HG03469 (cell line): Measurements from ENCODE around the gene LCP1.

Experiments
- ATAC-seq: cut with Tn5 transposase; IDR thresholded peaks from one replicate; pipeline ENCODE4 v1.9.1; 2021; ENCODE audit warnings: mild to moderate bottlenecking, moderate library complexity, moderate number of reproducible peaks; ENCODE audit not compliant: unreplicated experiment

The LCP1 gene

GRCh38 chr13:46104868-46105267, 77.1 kb downstream of the LCP1 start, which contains the start of gene CPB2:
TSS of gene CPB2 (minus strand) at chr13:46105033. CDS start at chr13:46105009, 24 bp downstream.
- no peak for ATAC-seq

DNA sequence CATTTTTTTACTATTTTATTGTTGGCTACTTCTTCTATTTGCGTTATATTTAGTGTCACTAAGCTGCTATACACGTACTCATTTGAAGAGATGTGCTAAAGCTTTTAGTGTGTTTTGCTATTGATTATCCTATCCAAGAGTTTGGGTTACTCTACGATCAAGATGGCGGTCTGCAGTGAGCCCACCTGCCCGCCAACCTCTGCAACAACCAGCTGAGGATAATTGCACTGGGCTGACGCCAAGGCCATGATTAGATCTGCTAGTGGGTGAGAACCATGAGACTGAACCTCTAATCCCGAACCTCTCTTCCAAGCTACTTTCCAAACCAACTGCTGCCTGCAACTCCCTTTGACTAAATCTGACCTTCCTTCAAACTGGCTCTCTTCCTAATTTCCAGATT, 78.9 kb downstream of the LCP1 start:
- no peak for ATAC-seq

DNA sequence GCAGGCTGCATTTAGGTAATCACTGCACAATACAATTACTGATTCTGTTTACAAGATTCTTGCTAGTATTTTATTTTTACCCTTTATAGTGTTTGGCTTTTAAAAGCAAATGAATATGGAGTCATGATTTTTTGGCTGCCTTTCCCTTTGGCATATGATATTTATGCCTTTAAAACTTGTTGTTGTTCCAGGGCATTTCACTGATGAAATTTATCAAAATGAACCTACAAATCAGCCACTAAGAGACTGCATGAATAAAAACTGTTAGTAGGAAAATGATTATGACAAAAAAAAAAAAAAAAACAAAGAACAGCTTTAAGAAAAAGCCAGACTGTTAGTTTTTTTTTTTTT, 79.7 kb downstream of the LCP1 start:
- no peak for ATAC-seq

GRCh38 chr13:46101484-46102254, 80.3 kb downstream of the LCP1 start:
- no peak for ATAC-seq

- ATAC-seq, result no peak
These were observed 81.0 kb downstream of the LCP1 start for GRCh38 chr13:46101002-46101401.

DNA sequence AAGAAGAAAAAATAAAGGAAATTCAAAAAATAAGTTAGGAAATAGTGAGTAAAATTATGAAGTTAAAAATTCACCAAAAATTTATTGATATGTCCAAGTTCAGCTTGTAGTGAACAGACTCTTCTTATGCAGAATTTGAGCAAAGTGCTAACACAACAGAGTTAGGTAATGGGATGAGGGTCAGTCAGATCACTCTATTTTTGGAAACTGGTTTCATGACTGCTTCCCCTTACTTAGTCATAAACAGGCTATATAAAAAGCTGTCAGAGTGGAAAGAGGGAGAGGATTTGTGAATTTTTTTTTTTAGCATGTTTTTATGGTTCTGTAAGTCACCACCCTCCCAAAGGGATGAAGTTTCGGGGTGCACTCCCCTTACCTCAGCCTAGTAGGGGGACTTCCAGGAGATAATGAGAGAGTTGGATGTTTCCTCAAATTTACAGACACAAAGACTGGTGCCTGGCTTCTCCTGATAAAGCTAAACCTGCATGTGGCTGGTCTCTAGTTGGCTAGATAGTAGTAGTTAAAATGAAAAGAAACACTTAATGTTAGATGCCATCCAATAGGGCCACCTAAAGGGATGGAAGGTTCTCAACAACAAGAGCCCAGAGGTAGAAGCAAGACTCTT, 81.7 kb downstream of the LCP1 start:
- ATAC-seq, result no peak

- ATAC-seq, result no peak
These were observed 84.3 kb downstream of the LCP1 start for GRCh38 chr13:46097663-46098062.

- ATAC-seq, result no peak
These were observed 85.0 kb downstream of the LCP1 start for GRCh38 chr13:46097015-46097414.

GRCh38 chr13:46094478-46094877, 87.5 kb downstream of the LCP1 start:
- ATAC-seq, result no peak

- ATAC-seq, result no peak
These were observed 93.0 kb downstream of the LCP1 start for GRCh38 chr13:46088821-46089562.

DNA sequence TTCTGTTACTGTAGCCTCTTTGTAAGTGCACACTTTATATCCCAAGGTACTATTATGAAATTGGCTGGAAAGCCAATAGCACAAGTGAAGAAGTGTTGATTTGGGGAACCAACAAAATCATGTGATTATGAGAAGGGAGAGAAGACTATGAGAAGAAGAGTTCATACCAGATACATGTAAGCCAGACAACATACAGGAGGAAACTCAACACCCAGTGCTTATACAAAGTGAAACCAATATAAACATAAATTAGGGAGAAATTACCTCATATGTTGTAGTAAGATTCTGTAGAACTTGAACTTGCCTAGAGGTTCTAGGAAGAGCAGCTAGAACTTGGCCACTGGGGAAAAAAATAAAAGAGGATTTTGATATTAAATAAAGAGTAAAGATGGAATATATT, 94.5 kb downstream of the LCP1 start:
- no peak for ATAC-seq

DNA sequence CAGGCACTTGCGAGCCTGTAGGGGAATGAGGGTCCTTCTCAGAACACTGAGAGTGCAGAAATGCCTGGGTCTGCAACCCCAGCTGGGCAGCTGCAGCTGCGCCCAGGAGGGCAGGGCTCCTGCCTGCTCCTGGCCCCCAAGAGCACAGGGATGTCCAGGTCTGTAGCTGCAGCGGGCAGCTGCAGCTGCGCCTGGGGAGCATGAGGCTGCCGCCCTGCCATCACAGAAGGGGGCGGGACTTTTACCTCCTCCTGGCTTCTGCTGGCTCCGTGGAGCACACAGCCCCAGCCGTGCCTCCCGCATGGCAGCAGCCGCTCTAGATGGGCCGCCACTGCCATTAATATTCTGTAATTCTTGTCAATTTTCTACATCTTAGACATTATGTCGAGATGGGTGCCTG, 95.0 kb downstream of the LCP1 start:
- no peak for ATAC-seq

DNA sequence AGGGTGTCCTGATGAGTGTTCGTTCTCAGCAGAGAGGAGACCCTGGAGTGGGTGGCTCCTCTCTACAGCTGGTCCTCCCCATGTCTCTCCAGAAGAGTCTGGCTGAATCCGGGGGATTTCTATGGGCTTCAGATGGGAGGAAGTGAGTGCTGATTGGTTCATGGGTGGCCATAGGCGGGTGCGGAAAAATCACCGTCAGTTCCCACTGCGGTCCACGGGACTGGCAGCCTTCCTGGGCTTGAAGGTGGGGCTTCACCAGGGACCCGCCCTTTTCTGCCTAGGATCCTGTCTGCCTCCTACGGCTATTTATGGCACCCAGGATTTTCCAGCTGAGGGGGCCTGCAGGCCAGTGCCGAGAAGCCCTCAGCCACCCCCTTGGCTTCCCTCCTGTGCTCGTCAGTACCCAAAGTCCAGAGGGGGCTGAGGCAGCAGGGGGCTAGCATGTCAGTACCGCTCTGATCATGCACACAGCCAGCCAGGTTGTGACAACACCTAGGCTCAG, 95.5 kb downstream of the LCP1 start:
- ATAC-seq, result no peak

DNA sequence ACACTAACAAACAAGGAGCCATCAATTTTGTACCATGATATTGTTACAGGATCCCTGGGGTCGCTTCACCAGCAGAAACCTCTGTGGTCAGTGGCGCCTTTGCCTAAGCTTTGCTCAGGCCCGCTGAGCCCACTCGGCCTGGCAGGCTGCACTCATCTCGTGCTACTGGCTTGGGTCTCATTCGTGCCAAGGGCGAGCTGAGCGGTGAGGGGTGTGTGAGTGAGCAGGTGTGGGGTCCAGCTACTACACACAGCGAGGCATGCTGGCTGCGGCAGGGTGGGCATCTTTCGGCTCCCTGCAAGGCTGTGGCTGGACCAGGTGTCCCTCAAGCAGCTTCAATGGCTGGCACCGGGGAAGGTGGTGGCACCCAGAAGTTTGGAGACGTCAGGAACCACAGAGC, 96.2 kb downstream of the LCP1 start:
- no peak for ATAC-seq

DNA sequence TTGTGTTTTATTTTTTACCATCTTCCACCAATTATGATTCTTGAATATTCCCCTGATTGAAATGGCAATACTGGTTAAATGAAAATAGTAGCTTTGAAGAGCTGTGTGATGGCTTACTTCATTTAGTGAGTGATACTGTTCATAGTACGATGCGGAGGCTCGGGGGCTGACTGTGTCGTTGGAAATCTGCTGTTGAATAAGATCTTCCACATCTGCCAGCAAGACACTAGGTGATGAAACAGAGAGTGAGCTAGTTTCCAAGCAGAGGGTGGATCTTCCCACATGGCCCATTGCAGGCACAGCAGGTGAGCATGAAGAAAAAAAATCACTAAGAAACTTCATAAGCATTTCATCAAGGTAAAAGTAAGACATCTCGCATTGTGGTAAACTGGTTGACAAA, 99.7 kb downstream of the LCP1 start:
- ATAC-seq, result no peak

- no peak for ATAC-seq
These were observed 102.2 kb downstream of the LCP1 start for GRCh38 chr13:46079770-46080169.

DNA sequence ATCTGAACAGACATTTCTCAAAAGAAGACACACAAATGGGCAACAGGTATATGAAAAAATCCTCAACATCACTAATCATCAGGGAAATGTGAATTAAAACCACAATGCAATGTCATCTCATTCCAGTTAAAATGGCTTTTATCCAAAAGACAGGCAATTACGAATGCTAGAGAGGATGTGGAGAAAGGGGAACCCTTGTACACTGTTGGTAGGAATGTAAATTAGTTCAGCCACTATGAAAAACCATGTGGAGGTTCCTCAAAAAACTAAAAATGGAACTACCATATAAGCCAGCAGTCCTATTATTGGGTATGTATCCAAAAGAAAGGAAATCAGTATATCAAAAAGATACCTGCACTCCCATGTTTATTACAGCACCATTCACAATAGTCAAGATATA, 104.7 kb downstream of the LCP1 start:
- no peak for ATAC-seq

- ATAC-seq, result no peak
These were observed 105.2 kb downstream of the LCP1 start for GRCh38 chr13:46076827-46077226.
